GM18907 (cell line): Measurements from ENCODE around the gene HNRNPCL4.
"Not testable (repeated sequence)": the region's sequence is repeated elsewhere in the genome, so short reads cannot be mapped to it uniquely, and the experiment has no call there.

Experiments
- ATAC-seq: cut with Tn5 transposase; IDR thresholded peaks from one replicate; pipeline ENCODE4 v1.9.1; 2021; ENCODE audit warnings: mild to moderate bottlenecking, moderate library complexity; ENCODE audit not compliant: unreplicated experiment

The HNRNPCL4 gene

GRCh38 chr1:13165531-13165930 is at the start of gene HNRNPCL4:
HNRNPCL4 (minus strand) TSS chr1:13165631; CDS start chr1:13165467, 164 bp downstream.
- not testable (repeated sequence) for ATAC-seq

- ATAC-seq, result not testable (repeated sequence)
These were observed 43.3 kb upstream of the HNRNPCL4 start for GRCh38 chr1:13208712-13209111.

DNA sequence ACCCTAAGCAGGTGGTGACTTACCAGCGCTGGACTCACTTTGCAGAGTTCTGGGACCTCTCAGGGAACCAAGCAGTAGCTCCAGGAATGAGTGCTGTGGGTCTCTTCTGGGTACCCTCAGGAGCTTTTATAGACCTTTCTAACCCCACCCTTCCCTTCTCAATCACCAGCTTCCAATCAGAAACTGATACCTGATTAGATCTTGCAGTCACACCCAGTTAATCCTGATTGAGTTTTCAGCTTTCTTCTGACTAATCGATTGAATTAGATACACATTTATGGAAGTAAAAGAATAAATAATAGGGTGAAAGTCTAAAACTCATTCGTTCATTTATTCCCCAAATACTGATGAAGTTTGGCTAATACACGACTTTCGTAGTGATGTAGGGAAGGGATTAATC is 35.9 kb upstream of the HNRNPCL4 start, which contains the start of gene PRAMEF13:
Gene PRAMEF13 (minus strand): TSS at position 101 of the 400 bp plus-strand sequence. CDS start 1,820 bp downstream, outside the sequence.
- ATAC-seq, result not testable (repeated sequence)

DNA sequence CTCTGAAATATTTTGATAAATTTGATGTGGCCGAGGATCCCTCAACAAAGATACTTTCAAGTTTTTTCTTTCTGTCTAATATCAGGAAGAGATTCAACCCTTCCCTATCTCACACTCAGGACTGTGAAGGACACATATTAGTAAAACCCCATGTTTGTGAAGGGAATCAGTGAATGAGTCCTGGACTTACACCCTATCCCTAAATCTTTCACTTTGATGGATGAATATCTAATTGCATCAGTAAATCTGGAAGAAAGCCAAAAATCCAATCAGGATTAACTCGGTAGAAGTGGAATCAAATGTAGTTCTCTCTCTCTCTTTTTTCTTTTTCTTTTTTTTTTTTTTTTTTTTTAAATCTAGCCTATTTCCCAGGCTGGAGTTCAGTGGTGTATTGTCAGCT is 6.1 kb upstream of the HNRNPCL4 start, which contains the start of gene PRAMEF9:
Gene PRAMEF9 (plus strand): TSS at position 301 of the 400 bp plus-strand sequence. CDS start 3,433 bp downstream, outside the sequence.
- ATAC-seq, result not testable (repeated sequence)

DNA sequence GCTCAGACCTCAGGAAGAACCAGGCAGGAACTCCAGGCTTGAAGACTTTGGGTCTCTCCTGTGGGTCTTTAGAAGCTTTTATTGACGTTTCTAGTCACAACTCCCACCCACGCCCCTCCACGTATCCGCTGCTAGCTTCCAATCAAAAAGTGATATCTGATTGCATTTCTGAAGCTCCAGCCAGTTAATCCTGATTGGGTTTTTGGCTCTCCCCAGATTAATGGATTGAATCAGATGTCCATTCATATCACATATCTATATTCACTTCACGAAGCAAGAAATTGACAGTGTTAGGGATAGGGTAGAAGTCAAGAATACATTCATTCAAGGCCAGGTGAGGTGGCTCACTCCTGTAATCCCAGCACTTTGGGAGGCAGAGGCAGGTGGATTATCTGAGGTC is 9.5 kb downstream of the HNRNPCL4 start, which contains the start of gene PRAMEF26:
Gene PRAMEF26 (minus strand): TSS at position 101 of the 400 bp plus-strand sequence. CDS start 2,914 bp downstream, outside the sequence.
- ATAC-seq, result not testable (repeated sequence)

- ATAC-seq, result not testable (repeated sequence)
These were observed 48.7 kb downstream of the HNRNPCL4 start, which contains the start of gene HNRNPCL2 for GRCh38 chr1:13116754-13117153. HNRNPCL2 (minus strand) TSS chr1:13116854; CDS start chr1:13116400, 454 bp downstream.
